Upper lobe of left lung (tissue), 4 donors: ENCODE results near the gene KDM8.

Experiments used
- POLR2A ChIP-seq, 4 donors: fragments of 450-650 bp; IDR thresholded peaks; one replicate each; pipeline ENCODE4 v1.5.1; 2016 to 2017; ENCODE audit warnings: antibody characterized with exemption in 4 of 4, mild to moderate bottlenecking in 2 of 4
- TF ChIP-seq, protein P1 (sequence below), 6 experiments: fragments of 450-650 bp in 4 of 6; fragments of 200-600 bp in 2 of 6; sonication (generic) in 2 of 6; IDR thresholded peaks; one replicate each; pipeline ENCODE4 v1.5.1; 2016 to 2019; ENCODE audit warnings: antibody characterized with exemption in 6 of 6

DNA sequence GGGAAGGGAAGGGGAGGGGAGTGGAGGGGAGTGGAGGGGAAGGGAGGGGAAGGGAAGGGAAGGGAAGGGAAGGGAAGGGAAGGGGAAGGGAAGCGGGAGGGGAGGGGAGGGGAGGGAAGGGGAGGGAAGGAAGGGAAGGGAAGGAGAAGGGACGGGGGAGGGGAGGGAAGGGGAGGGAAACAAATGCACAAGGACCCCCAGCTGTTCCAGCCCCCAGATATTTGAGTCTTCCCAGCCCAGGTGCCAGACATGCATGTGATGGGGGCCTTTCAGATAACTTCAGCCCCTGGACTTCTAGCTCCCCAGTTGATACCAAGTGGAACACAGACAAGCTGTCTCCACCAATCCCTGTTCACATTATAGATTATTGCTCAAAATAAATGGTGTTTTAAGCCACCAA is 14.7 kb upstream of the KDM8 start:
- TF ChIP-seq, protein P1, sequence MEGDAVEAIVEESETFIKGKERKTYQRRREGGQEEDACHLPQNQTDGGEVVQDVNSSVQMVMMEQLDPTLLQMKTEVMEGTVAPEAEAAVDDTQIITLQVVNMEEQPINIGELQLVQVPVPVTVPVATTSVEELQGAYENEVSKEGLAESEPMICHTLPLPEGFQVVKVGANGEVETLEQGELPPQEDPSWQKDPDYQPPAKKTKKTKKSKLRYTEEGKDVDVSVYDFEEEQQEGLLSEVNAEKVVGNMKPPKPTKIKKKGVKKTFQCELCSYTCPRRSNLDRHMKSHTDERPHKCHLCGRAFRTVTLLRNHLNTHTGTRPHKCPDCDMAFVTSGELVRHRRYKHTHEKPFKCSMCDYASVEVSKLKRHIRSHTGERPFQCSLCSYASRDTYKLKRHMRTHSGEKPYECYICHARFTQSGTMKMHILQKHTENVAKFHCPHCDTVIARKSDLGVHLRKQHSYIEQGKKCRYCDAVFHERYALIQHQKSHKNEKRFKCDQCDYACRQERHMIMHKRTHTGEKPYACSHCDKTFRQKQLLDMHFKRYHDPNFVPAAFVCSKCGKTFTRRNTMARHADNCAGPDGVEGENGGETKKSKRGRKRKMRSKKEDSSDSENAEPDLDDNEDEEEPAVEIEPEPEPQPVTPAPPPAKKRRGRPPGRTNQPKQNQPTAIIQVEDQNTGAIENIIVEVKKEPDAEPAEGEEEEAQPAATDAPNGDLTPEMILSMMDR (IDR thresholded peaks at IDR 0.05) = no peak
- TF ChIP-seq POLR2A (IDR thresholded peaks at IDR 0.05) = no peak
